AG09319 (cell line): Measurements from ENCODE around the gene ZNF341.

ENCODE experiments used
- DNase-seq: peaks from one replicate; pipeline ENCODE4 v3.0.0-alpha.2; 2010; ENCODE audit warnings: low read depth; ENCODE audit errors: extremely low read depth
- CTCF ChIP-seq: IDR thresholded peaks from 2 replicates; pipeline ENCODE4 v1.5.1; 2011; ENCODE audit warnings: low read depth, mild to moderate bottlenecking, inconsistent platforms, low read length, moderate library complexity

The ZNF341 gene

GRCh38 chr20:33704197-33704924 lies 27.4 kb upstream of the ZNF341 start:
- DNase-seq, result no peak
- TF ChIP-seq CTCF, result no peak

GRCh38 chr20:33707668-33708067 lies 24.1 kb upstream of the ZNF341 start:
- no peak for TF ChIP-seq CTCF
- DNase-seq, result no peak

GRCh38 chr20:33709398-33709797 lies 22.4 kb upstream of the ZNF341 start:
- no peak for DNase-seq
- TF ChIP-seq CTCF, result no peak

- DNase-seq, result no peak
- TF ChIP-seq CTCF, result no peak
Observed at GRCh38 chr20:33709905-33710541, 21.8 kb upstream of the ZNF341 start.

GRCh38 chr20:33710681-33711445 lies 20.9 kb upstream of the ZNF341 start:
- no peak for DNase-seq
- TF ChIP-seq CTCF, result no peak

- TF ChIP-seq CTCF, result no peak
- DNase-seq, result no peak
Observed at GRCh38 chr20:33711446-33711738, 20.4 kb upstream of the ZNF341 start.

- no peak for DNase-seq
- no peak for TF ChIP-seq CTCF
Observed at GRCh38 chr20:33713865-33714367, 17.9 kb upstream of the ZNF341 start.
